Lower leg skin (tissue), 4 donors: ENCODE data around the gene LILRA2. TPM values are rescaled to one million over a fixed set of nuclear protein-coding genes. Genes with fewer than 3 reads are reported as not detected.

Experiments
- DNase-seq, 2 donors: peaks; one replicate each; pipeline ENCODE4 v3.0.0-alpha.2; 2019; ENCODE audit warnings: low spot score in 2 of 2
- H3K4me3 ChIP-seq: fragments of 200-600 bp; sonication (generic); 2 replicates; pipeline ENCODE4 v1.5.1; 2017; ENCODE audit warnings: mild to moderate bottlenecking, low read depth; ENCODE audit not compliant: poor library complexity, severe bottlenecking
- POLR2A ChIP-seq, 2 donors: fragments of 450-650 bp; IDR thresholded peaks; one replicate each; pipeline ENCODE4 v1.6.1; 2016 to 2017; ENCODE audit warnings: antibody characterized with exemption in 2 of 2, mild to moderate bottlenecking in 1 of 2, moderate library complexity in 1 of 2
- WGBS, 2 donors: methylation state at CpG; one replicate each; pipeline ENCODE4 v1.1.5; 2018; 5-methylcytosine and 5-hydroxymethylcytosine counted together
- intact Hi-C: fragments of 100-400 bp; cut with DNase I; formaldehyde crosslinking; loops from one replicate; pipeline ENCODE4 v1.15.0; 2023; ENCODE audit warnings: low total_unique reads
- total RNA-seq, 4 donors: library from RNA; depleted of rRNA; stranded (reverse); fragments of >200 nt; gene quantifications; one replicate each; pipeline ENCODE4 v1.1.0, GENCODE V29; 2016
- TF ChIP-seq, protein P1 (sequence below), 3 donors: fragments of 450-650 bp; IDR thresholded peaks; one replicate each; pipeline ENCODE4 v1.5.1; 2016; ENCODE audit warnings: antibody characterized with exemption in 3 of 3, mild to moderate bottlenecking in 3 of 3, moderate library complexity in 2 of 3

LILRA2 gene
- total RNA-seq, 4 donors from 2014 or later, result 0.17 to 1.8 (median 0.93) TPM; not detected in 1

DNA sequence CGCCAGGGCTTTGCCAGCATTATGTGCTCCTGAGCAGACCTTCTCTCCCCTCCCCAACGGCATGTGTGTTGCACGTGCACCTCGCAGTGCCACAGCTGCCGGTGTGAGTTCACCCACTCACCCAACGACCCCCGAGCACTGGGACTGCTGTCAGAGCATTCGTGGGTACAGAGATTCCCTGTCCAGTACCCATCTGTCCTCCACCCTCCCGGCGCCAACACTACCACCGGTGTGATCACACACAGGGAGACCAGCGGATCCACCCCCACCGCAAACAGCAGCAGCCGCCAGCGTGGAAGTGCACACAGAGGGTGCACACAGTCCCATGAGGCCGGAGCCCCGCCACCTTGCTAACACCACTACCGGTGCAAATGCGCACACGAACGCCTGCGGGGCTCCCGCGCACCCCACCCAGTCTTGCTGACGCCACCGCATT lies 35.8 kb downstream of the LILRA2 start:
- no peak overlapping the region for H3K4me3 ChIP-seq
- TF ChIP-seq, protein P1, sequence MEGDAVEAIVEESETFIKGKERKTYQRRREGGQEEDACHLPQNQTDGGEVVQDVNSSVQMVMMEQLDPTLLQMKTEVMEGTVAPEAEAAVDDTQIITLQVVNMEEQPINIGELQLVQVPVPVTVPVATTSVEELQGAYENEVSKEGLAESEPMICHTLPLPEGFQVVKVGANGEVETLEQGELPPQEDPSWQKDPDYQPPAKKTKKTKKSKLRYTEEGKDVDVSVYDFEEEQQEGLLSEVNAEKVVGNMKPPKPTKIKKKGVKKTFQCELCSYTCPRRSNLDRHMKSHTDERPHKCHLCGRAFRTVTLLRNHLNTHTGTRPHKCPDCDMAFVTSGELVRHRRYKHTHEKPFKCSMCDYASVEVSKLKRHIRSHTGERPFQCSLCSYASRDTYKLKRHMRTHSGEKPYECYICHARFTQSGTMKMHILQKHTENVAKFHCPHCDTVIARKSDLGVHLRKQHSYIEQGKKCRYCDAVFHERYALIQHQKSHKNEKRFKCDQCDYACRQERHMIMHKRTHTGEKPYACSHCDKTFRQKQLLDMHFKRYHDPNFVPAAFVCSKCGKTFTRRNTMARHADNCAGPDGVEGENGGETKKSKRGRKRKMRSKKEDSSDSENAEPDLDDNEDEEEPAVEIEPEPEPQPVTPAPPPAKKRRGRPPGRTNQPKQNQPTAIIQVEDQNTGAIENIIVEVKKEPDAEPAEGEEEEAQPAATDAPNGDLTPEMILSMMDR (IDR thresholded peaks at IDR 0.05), result no peak
- no peak for TF ChIP-seq POLR2A (IDR thresholded peaks at IDR 0.05)
- intact Hi-C loops, result no loop called here
- peak in 1 of 2 donors; percentile 52 for DNase-seq
- 87 to 91% methylated on average over 19 to 26 of the region's 26 CpGs for WGBS, 2 donors

- 78 to 79% methylated on average over 1 of the region's 1 CpG for WGBS, 2 donors
- DNase-seq, result no peak
- TF ChIP-seq, protein P1 (IDR thresholded peaks at IDR 0.05), result no peak
- TF ChIP-seq POLR2A (IDR thresholded peaks at IDR 0.05), result no peak
- H3K4me3 ChIP-seq, result no peak overlapping the region
- intact Hi-C loops, result no loop called here
Observed at GRCh38 chr19:54612428-54612827, 38.8 kb downstream of the LILRA2 start.

- no peak overlapping the region for H3K4me3 ChIP-seq
- no peak for DNase-seq
- intact Hi-C loops, result no loop called here
- TF ChIP-seq, protein P1 (IDR thresholded peaks at IDR 0.05), result no peak
- TF ChIP-seq POLR2A (IDR thresholded peaks at IDR 0.05), result no peak
- WGBS, 2 donors, result 71 to 78% methylated on average over 1 of the region's 1 CpG
Observed at GRCh38 chr19:54614726-54615125, 41.1 kb downstream of the LILRA2 start.

GRCh38 chr19:54616057-54616456 lies 42.5 kb downstream of the LILRA2 start:
- no peak for TF ChIP-seq POLR2A (IDR thresholded peaks at IDR 0.05)
- TF ChIP-seq, protein P1 (IDR thresholded peaks at IDR 0.05), result no peak
- no peak overlapping the region for H3K4me3 ChIP-seq
- intact Hi-C loops, result no loop called here
- WGBS, 2 donors, result 71 to 72% methylated on average over 3 of the region's 3 CpGs
- no peak for DNase-seq

DNA sequence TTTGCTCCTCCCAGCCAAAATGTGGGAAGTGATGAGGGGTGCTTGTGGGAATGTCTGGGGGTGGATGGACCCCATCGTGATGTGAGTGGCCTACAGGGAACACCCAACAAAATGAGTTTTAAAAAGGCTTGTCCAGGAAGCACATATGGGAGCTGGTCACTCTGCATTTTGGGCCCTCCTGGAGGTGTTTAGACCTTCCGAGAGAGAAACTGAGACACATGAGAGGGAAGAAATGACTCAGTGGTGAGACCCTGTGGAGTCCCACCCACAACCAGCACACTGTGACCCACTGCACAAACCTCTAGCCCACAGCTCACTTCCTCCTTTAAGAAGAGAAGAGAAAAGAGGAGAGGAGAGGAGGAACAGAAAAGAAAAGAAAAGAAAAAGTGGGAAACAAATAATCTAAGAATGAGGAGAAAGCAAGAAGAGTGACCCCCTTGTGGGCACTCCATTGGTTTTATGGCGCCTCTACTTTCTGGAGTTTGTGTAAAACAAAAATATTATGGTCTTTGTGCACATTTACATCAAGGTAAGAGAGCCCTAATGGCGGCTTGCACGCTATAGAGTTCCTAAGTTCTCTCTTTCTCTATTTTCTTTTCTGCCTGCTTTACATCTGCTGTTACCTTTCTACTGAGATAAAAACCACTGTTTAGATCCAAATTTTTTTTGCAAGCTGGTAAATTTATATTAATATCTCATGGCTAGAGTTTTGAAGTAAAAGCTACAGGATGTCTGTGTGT lies 43.4 kb downstream of the LILRA2 start:
- WGBS, 2 donors, result 52 to 57% methylated on average over 5 of the region's 5 CpGs
- DNase-seq, result no peak
- H3K4me3 ChIP-seq, result no peak overlapping the region
- TF ChIP-seq, protein P1 (IDR thresholded peaks at IDR 0.05), result no peak
- intact Hi-C loops, result no loop called here

DNA sequence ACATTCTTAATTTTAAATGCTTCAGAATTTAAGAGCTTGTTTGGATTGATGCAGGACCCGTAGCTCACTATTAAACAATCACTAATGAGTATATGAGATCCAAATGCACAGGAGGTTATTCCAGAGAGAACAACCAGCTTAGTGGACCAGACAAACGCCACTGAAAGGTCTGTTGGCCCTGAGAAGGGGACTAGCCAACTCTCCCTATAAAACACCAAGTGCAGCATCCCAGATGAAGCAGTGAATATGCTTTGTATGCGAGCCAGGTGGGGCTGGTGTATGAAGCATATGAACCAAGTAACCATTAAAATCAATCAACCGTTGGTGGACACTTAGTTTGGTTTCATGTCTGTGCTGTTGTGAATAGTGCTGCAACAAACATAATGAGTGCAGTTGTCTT lies 46.9 kb downstream of the LILRA2 start:
- H3K4me3 ChIP-seq, result no peak overlapping the region
- DNase-seq, result no peak
- 69 to 75% methylated on average over 4 of the region's 4 CpGs for WGBS, 2 donors
- TF ChIP-seq, protein P1 (IDR thresholded peaks at IDR 0.05), result no peak
- no peak for TF ChIP-seq POLR2A (IDR thresholded peaks at IDR 0.05)
- intact Hi-C loops, result no loop called here
